Measurements from ENCODE around the gene B3GNT8.
"Not testable (repeated sequence)": the region's sequence is repeated elsewhere in the genome, so short reads cannot be mapped to it uniquely, and the experiment has no call there.

B3GNT8 gene

DNA sequence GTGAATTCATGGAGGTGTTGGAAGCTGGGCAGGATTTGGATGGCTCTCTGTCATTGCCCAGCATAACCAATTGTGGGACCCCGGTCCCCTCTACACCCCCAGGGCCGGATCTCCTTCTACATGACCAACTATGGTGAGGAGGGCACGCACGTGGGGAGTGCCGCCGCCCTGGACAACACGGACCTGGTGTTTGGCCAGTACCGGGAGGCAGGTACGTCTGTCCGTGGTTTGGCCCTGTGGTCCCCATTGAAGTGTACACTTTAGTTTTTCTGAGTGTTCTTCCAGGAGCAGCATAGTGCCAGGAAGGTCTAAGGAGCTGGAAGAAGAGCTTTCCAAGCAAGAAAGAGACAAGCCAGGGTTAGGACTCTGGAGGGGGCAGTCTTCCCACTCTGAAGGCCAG is 13.2 kb downstream of the B3GNT8 start:
- DNase-seq (ENCODE audit: low spot score), result no peak

DNA sequence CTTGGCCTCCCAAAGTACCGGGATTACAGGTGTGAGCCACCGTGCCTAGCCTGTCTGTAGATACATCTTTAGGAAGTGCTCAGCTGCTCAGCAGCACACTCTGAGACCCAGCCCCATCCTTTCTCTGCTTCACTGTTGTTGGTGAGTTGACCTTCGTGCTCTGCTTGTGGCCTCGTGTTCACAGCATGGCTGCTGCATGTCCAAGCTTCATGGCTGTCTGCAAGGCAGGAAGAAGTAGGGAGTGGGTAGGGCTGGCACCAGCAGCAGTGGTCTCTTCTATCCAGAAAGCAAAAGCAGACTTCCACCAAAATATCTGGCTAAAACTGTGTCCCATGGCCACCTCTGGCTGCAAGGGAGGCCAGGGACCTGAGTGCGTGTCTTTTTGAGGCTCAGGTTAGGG is 14.2 kb downstream of the B3GNT8 start:
- no peak for DNase-seq (ENCODE audit: low spot score)

DNA sequence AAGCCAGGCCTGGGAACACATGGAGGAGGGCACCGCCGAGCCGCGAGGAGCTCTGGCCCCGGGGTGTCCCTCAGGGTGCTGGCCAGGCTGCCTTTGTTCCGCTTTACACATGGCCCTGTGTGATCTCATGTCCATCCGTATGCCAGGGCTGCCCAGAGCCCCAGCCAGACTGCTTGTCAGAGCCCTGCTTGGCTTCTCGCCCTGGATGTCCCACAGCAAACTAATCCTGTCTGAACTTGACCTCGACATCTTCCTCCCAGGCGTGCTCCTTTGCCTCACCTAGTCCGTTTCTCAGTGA is 15.3 kb downstream of the B3GNT8 start:
- DNase-seq (ENCODE audit: low spot score), result peak; percentile 64

DNA sequence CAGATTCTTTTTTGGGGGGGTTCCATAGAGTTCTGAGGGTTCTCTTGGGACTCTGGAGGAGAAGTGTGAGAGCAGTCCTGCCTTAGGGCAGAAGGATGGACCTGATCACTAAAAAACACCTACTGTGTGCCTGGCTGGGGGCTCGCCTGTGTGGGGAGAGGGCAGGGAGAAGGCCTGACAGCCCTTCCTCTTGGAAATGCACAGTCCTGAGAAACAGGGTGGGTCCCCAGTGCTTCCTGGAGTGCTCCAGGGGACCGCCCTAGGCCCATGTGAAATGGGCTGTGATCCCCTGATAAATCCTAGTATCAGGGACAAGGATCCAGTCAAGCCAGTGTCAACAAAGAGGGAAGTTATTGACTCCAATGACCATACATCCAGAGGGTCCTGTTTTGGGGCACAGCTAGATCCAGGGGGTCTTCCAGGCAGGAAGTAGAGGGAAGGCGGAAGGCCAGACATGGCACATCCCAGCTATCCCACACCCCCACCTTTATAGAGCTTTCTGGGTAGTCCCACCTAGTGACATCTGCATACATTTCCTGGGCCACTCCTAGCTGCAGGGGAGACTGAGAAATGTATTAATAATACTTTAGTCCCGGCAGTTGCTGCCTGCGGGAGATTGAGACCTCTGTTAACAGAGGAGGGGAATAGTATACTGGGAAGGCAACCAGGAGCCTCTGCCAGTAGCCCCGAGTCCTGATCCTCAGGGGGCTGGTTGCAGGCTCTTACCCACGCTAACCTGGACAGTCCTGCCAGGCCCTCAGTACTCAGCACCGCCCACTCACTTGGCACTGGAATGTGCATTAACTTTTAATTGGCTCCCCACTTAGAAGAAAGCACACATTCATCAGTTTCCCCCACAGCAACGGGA is 15.8 kb downstream of the B3GNT8 start:
- DNase-seq (ENCODE audit: low spot score), result no peak

DNA sequence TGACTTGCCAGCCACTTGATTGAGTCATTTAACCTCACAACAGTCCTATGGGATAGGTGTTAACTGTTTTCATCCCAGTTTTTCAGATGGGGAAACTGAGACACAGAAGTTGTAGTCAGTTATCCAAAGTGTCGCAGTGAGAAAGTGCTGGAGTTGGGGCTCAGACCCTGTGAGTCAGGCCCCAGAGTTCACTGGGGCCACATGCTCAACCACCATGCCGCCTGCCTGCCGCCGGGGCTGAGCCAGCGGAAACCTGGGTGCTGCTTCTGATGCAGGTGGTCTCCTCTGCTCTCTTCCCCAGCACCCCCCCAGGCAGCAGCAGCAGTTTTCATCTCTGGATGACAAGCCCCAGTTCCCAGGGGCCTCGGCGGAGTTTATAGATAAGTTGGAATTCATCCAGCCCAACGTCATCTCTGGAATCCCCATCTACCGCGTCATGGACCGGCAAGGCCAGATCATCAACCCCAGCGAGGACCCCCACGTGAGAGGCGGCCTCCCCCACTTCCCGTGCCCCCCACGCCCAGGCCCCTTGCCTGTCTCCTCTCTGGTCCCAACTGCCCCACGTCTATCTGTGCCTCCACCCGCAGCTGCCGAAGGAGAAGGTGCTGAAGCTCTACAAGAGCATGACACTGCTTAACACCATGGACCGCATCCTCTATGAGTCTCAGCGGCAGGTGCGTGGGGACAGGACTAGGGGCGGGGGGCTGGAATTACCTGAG is 16.7 kb downstream of the B3GNT8 start:
- DNase-seq (ENCODE audit: low spot score), result no peak

DNA sequence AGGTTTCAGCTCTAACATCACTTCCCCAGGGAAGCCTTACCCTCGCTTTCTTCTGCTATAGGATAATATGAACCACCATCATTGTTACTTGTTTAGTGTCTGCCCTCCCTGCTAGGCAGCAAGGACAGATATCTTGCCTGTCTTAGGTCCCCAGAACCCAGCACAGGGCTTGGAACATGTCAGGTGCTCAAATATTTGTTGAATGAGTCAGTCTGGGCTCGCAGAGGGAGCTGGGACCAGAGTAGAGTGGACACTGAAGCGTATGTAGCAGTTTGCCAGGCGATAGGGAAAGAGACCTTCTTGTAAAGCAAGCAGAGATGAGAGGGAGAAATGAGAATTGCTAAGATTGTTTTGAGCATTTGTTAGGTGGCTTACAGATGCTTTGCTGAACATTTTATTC is 17.9 kb downstream of the B3GNT8 start:
- DNase-seq (ENCODE audit: low spot score), result no peak

DNA sequence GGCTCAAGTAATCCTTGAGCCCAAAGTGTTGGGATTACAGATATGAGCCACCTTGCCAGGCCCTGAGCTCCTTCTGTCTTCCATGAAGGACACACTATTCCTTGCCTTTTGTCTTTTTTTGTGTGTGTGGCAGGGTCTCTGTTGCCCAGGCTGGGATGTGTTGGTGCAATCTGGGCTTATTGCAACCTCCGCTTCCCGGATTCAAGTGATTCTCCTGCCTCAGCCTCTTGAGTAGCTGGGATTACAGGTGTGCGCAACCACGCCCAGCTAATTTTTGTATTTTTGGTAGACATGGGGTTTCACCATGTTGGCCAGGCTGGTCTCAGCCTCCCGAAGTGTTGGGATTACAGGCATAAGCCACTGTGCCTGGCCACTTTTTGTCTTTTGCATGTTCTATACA is 18.3 kb downstream of the B3GNT8 start:
- DNase-seq (ENCODE audit: low spot score), result not testable (repeated sequence)

DNA sequence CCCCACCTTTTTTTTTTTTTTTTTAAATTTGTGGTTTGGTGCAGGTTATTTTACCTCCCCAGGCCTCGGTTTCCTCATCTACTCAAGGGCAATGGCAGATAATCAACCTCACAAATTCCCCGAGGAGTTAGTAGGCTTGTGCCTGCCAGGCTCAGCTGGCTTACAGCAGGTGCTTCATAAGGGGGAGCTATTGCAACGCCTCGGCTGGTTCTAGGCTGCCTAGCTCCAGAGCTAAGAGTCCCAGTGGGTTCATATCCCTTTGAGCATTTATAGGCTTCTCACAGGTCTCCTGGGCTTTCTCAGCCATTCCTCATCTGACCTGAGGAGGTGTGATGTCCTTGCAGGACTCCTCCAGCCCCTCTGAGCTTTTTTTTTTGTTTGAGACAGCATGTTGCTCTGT is 18.9 kb downstream of the B3GNT8 start:
- no peak for DNase-seq (ENCODE audit: low spot score)

DNA sequence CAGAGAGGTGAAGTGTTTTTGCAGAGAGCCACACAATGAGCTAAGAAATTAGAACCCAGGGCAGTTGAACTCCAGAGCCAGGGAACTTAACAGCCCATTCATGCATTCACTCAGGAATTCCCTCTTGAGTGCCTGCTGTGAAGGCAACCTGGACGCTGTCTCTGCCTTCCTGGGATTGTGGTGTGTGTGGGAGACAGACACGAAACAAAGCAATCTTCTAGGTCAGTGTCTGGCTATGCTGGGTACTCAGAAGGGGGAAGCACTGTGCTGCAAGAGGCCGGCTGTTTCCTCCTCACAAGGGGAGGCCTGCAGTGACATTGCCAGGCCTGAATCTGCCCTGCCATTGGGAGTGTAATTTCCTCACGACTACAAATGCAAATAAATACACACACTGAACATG is 19.9 kb downstream of the B3GNT8 start:
- DNase-seq (ENCODE audit: low spot score), result no peak

DNA sequence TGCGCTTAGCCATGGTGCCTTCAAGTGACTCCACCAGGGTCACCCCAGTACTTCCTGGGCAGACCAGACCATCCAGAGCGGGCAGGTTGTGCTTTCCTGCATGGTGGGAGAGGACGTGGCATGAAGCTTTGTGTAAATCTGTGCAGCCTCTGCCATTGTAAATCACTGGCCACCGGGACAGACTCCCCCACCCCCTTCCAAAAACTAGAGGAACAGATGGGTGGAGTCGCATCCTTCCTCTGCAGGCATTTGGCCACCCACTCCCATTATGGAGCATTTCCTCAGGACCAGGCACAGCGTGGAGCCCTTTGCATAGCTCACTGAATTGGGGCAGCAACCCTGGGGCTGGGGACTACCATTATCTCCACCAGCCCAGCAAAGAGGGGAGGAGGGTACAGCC is 21.4 kb downstream of the B3GNT8 start:
- no peak for DNase-seq (ENCODE audit: low spot score)

DNA sequence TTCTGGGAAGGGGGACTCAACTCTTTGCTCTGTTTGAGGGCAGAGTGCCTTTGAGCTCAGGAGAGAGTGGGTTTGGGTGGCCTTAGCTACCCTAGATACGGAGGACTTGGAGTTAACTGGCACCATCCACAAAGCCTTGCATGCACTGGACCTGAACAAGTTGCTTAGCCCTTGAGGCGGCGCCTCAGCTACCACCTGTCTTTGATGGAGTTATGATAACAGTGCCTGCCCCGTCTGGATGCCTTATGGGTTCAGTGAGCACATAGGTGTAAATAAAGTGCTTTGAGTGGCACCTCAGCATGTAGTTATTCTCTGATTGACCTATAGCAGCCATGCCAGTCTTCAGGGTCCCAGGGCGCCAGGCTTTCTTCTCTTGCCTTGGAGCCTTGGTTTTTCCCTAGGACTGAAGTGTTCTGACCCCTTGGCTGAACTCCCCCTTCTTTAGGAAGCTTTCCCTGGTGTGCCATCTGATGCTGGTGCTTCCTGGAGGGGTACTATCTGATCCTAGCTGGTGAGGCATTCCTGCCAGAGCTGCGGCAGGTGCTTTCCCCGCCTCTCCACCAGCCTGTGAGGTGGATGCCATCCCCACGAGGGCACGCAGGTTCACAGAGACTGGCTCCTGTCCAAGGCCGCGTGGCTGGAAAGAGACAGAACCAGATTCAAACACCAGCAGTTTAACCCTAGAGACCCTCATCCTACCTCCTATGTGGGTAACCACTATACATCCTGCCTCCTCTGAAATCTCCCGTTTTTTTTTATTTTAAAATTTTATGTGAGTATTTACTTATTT is 23.8 kb downstream of the B3GNT8 start:
- no peak for DNase-seq (ENCODE audit: low spot score)

DNA sequence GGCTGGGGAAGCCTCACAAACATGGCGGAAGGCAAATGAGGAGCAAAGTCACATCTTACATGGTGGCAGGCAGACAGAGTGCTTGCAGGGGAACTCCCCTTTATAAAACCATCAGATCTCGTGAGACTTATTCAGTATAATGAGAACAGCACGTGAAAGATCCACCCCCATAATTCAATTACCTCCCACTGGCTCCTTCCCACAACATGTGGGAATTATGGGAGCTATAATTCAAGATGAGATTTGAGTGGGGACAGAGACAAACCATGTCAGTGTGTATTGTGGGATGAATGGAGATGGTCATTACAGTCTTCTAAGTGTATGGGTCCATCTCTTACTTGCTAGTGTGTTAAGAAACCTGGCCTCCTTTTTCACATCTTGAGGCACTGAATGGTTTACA is 25.2 kb downstream of the B3GNT8 start:
- DNase-seq (ENCODE audit: low spot score), result no peak

DNA sequence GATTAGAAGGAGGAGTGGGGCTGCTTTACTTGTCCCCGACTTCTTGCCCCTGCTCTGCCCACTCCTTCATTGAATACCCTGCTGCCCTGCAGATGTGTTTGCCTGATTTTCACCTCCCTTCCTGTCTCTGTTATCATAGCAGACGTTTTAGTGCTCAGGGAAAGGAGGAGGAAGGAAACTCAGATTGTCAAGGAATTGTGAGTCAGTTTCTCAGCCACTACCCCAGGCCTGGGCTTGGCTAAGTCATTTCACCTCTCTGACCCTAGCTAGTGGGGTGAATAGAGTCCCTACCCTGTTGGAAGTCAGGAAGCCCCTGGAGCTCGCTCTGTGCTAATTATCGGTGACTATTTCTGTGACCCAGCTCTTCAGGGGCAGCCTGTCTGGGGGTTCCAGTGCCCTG is 25.7 kb downstream of the B3GNT8 start:
- DNase-seq (ENCODE audit: low spot score), result no peak

DNA sequence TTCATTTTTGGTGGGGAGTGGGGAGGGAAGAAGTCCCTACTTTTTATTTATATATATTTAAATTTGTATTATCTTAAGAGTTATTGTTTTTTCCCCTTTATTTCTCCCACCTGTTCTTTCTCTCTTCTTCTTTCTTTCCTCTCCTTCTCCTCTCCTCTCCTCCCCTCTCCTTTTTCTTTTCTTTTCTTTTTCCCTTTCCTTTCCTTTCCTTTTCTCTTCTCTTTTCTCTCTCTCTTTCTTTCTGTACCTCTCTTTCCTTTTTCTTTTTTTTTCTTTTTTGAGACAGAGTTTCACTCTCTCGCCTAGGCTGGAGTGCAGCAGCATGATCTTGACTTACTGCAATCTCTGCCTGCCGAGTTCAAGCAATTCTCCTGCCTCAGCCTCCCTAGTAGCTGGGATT is 27.6 kb downstream of the B3GNT8 start:
- no peak for DNase-seq (ENCODE audit: low spot score)

DNA sequence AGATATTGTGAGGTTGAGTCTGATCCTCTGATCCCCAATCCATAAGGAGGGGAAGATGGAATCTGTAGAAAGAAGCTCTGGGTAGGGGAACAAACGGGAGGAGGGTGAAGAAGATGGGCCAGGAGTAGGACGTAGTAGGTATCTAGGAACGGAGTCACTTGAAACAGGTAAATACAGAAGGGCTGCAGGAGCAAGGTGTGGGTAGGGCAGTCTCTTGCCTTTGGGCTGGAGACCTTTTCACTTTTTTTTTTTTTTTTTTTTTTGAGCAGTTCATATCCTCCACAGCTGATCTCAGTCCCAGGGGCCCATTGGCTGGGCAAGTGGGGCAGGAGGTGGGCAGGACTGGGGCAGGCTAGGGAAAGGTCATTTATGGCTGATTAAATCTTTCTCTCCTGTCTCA is 28.1 kb downstream of the B3GNT8 start:
- DNase-seq (ENCODE audit: low spot score), result no peak

DNA sequence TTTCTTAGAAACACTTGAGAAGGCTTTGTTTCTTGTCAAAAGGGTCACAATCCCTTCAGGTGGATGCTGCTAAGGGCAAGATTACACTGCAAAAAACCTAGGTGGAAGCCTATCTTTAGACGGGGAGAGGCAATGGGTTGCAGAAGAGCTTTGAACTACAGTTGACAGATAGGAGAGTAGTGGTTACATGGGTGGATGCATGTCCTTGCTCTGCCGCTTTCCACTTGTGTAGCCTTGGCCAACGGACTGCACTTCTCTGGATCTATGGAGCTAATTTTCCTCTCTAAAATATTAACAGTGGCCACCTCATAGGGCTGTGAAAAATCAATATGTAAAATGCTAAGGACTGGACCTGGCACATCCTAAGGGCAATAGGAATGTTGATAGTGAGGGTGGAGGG is 28.6 kb downstream of the B3GNT8 start:
- DNase-seq (ENCODE audit: low spot score), result no peak

DNA sequence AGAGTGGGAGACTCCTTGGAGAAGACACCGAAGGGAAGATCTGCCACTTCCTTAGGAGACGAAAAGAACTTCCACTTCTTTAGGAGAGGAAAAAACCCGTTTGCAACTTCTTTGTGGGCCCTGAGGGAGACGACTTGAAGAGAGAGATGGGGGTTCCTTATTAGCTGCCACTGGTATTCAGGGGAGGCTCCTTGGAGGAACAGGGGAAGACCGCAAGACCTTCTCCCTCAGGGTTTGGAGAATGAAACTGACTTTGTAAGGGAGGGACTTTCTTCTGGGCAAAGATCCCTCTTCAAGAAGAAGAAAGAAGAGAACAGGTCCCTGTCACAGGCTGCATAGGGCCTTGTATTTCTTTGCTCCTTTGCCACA is 29.1 kb downstream of the B3GNT8 start:
- no peak for DNase-seq (ENCODE audit: low spot score)

DNA sequence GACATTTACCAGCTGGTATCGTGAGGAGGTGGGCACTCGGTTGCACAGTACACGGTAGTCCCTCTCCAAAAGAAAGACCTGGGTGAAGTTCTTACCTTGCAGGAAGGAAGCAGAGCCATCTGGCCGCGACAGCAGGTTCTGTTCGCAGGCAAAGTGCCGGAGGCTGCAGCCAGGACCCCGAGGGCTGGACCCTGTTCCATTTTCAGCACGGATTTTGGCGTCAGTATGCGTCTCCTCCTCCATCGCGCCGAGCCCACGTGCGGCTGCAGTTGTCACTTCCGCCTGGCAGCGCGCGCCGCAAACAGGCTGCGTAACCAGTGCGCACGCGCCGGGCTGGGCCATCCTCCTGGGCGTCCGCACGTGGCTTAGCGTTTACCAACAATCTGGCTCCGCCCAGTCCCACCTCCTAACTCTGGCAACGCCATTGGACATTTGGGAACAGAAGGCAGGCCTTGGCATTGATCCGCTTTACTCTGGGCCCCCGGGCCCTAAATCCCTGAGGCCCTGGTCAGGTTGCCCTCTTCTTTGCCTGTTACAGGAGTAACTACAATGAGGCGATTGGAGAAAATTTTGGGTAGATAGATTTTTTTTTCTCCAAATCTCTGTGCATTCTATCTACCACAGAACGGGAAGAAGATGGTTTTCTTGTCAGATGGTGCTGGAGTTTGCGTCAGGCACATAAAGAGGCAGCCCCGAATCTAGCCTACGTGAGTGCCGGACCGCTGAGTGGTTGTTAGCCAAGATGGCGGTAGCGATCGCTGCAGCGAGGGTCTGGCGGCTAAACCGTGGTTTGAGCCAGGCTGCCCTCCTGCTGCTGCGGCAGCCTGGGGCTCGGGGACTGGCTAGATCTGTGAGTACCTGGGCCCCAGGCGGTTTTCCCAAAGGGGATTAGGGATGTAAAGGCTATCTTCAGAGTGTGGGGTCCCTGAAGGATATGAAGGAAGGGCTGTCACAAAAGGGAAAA is 29.8 kb downstream of the B3GNT8 start, which contains the start of the genes BCKDHA and EXOSC5:
Gene BCKDHA, plus strand, starts transcription at position 733 of the 964 bp plus-strand sequence. Its CDS starts 10 bp downstream, at position 743.
Gene EXOSC5, minus strand, starts transcription at position 274 of the 964 bp plus-strand sequence. Its CDS starts 31 bp downstream, at position 243.
- peak; percentile 98 for DNase-seq (ENCODE audit: low spot score)

DNA sequence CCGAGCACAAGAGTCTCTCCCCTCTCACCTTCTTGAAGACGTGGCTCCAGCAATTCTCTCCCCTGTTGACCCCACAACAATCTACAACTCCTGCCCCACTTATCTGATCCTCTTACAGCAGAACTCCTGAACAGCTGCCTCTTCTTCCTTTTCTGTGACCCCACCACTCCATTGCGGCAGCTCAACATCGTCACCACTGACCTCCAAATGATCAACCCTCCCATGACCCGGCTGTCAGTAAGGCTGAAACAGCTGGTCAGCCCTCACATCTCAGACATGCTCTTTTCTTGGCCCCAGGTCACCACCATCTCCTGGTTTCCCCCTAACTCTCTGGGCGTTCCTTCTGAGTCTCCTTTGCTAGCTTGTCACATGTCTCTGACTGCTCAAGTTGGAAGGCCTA is 31.8 kb downstream of the B3GNT8 start:
- no peak for DNase-seq (ENCODE audit: low spot score)

DNA sequence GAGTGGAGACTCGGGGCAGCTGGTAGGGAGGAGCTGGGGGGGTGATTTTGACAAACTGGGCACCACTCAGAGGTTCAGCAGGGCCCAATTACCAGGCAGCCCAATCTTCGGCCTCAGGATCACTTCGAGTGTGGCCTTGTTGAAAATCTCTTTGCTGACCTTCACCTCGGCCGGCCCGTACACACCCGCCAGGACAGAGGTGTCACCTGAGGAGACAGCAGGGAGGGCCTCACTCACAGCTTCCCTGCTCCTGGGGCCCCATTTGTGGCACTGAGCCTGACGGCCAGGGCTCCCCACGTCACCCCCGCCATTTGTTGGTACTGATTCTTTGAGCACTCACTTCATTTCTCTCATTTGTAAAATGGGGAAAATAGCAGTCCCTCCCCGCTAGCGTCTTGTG is 34.4 kb downstream of the B3GNT8 start:
- no peak for DNase-seq (ENCODE audit: low spot score)

DNA sequence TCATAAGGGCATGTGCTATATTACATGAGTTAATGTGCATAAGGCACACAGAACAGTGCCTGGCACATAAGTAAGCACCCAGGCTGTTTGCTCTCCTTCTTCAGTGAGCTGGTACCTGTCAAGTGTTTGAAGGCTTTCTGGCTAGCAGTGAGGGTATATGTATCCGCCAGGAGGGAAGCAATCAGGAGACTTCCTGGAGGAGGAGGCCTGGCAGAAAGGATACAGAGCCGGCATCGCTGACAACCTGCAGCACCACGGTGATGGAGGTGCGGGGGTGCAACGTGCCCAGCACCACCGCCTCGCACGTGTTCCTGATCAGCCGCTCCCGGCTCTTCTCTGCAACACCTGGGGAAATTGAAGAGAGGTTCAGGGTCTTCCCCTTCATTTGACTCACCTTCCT is 35.6 kb downstream of the B3GNT8 start:
- no peak for DNase-seq (ENCODE audit: low spot score)

DNA sequence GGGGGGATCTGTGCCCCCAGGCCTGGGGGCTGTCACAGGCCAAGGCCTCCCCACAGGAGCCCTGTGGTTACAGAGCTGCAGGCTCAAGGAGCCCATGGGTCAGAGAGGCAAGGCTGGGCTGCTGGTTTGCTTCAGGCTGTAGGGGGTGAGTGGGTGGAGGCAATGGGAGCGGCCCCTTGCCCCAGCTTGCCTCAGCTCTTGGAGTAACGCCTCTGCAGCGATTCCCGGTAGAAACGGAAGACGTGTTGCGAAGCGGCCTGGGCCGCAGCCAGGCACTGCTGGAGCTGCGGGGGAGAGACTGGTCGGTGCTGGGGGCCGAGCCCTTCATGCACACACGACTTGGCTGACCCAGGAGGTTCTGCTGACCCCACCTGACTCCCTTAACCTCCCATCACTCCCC is 40.7 kb downstream of the B3GNT8 start:
- no peak for DNase-seq (ENCODE audit: low spot score)
